Stimulated activated CD8-positive, alpha-beta memory T cell treated with anti-CD3 and anti-CD28 coated beads, Interleukin-12 subunit alpha, Interleukin-12 subunit beta, amount 100 ng/mL, for 1 hour (primary cell): ENCODE measurements around the gene MVB12B.

Experiments used
- DNase-seq: peaks from one replicate; pipeline ENCODE4 v3.0.0-alpha.2; 2020; ENCODE audit warnings: low read depth

The MVB12B gene

GRCh38 chr9:126431077-126431742 is 104.6 kb downstream of the MVB12B start:
- no peak for DNase-seq

GRCh38 chr9:126432659-126433058 is 106.0 kb downstream of the MVB12B start:
- DNase-seq, result no peak

- DNase-seq, result no peak
Observed at GRCh38 chr9:126435105-126435504, 108.5 kb downstream of the MVB12B start.

GRCh38 chr9:126435626-126436025 is 109.0 kb downstream of the MVB12B start:
- no peak for DNase-seq

GRCh38 chr9:126436545-126437267 is 110.1 kb downstream of the MVB12B start:
- DNase-seq, result no peak

GRCh38 chr9:126437268-126437666 is 110.6 kb downstream of the MVB12B start:
- DNase-seq, result no peak

GRCh38 chr9:126437701-126438100 is 111.1 kb downstream of the MVB12B start:
- no peak for DNase-seq

GRCh38 chr9:126438741-126439401 is 112.2 kb downstream of the MVB12B start:
- no peak for DNase-seq

GRCh38 chr9:126439402-126439765 is 112.8 kb downstream of the MVB12B start:
- DNase-seq, result no peak

- DNase-seq, result no peak
Observed at GRCh38 chr9:126439883-126440653, 113.4 kb downstream of the MVB12B start.

- no peak for DNase-seq
Observed at GRCh38 chr9:126440940-126441339, 114.3 kb downstream of the MVB12B start.

- no peak for DNase-seq
Observed at GRCh38 chr9:126442636-126443035, 116.0 kb downstream of the MVB12B start.

GRCh38 chr9:126443144-126443543 is 116.5 kb downstream of the MVB12B start:
- no peak for DNase-seq

- DNase-seq, result no peak
Observed at GRCh38 chr9:126448136-126448535, 121.5 kb downstream of the MVB12B start.

GRCh38 chr9:126448865-126449577 is 122.4 kb downstream of the MVB12B start:
- DNase-seq, result no peak

- no peak for DNase-seq
Observed at GRCh38 chr9:126449725-126450667, 123.4 kb downstream of the MVB12B start.

GRCh38 chr9:126450668-126451205 is 124.1 kb downstream of the MVB12B start:
- DNase-seq, result no peak

GRCh38 chr9:126451316-126451885 is 124.8 kb downstream of the MVB12B start:
- DNase-seq, result no peak

GRCh38 chr9:126452106-126452505 is 125.5 kb downstream of the MVB12B start:
- DNase-seq, result no peak
